HFF-Myc (cell line): ENCODE data around the gene ADGRF1.
"Not testable (repeated sequence)": the region's sequence is repeated elsewhere in the genome, so short reads cannot be mapped to it uniquely, and the experiment has no call there.

Experiments used
- DNase-seq: peaks from one replicate; pipeline ENCODE4 v3.0.0-alpha.2; 2011; ENCODE audit warnings: low read depth; ENCODE audit errors: extremely low read depth
- H3K4me3 ChIP-seq: replicated peaks from 2 replicates; pipeline ENCODE4 v1.5.1; 2011; ENCODE audit warnings: low read depth, mild to moderate bottlenecking, control low read depth, low read length
- CTCF ChIP-seq: IDR thresholded peaks from 2 replicates; pipeline ENCODE4 v1.5.1; 2012; ENCODE audit warnings: mild to moderate bottlenecking, low read depth, low read length, control low read depth; ENCODE audit errors: missing control alignments

The ADGRF1 gene

GRCh38 chr6:47061309-47062300, 19.5 kb upstream of the ADGRF1 start:
- no peak overlapping the region for H3K4me3 ChIP-seq
- DNase-seq: no peak
- TF ChIP-seq CTCF: no peak

DNA sequence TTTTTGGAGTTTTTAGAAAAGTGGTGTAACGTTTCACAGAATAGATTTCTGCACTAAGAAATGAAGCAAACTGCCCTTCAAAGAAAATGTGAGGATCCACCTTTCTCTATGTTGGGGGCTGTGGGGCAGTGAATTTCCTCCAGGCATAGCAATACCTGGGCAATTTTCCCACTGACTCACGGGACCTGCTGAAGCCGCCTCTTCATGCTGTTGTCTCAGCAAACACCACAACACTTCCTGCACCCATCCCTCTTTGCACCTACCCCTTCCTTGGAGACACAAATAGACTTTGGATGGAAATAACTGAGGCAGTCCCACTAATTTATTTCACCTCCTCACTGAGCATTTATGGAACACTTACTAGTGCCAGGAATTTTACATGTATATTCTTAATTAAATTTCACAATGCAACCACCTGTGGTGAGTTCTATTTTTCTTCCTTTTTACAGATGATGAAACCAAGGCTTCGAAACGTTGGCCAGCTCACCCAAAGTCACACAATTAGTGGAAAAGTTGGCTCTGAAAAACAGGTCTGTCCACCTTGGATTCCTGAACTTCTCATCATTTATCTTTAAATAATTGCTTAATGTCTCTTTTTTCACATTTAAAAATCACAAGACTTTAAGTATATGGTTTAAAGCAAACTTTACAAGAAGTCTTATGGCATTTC, 17.2 kb upstream of the ADGRF1 start:
- no peak for TF ChIP-seq CTCF
- no peak overlapping the region for H3K4me3 ChIP-seq
- DNase-seq: no peak

DNA sequence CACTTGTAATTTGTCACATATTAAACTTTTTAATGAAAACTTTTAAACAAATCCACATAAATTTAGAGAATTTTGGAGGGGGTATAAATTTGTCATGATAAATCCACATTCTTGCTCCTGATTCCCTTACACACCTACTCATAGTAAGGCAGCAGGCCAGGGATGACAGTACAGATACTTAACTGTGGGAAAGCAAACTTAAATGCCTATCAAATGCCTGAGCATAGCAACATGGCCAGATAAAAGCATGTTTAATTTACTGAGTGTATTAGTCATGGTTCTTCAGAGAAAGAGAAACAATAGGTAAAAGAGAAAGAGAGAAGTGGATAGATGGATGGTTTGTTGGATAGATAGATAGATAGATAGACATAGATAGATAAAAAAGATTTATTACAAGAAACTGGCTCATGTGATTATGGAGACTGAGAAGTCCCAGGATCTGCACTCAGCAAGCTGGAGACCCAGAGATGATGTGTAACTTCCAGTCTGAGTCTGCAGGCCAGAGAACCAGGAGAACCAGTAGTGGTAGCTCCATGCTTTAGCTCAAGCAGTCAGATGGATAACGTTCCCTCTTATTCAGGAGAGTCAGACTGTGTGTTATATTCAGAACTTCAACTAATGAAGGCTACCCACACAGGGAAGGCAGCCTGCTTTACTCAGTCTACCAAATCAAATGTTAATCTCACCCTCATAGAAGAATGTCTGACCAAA, 15.9 kb upstream of the ADGRF1 start:
- no peak for DNase-seq
- no peak for TF ChIP-seq CTCF
- H3K4me3 ChIP-seq: no peak overlapping the region

DNA sequence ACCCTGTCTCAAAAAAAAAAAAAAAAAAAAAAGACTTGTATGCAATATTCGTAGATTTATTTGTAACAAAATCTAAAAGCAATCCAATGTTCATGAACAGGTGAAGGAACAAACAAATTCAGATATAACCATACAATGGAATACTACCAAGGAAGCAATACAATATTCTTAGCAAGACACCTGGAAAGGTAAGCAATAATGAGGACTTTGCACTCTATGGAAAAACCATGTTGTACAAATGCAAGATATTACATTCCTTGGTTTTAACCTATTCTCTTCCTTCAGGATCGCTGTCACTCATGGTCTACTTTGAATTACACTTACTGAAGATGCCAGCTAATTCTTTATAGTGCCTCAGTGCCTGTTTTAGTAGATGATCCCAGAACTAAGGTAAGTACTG, 14.7 kb upstream of the ADGRF1 start:
- no peak for DNase-seq
- no peak overlapping the region for H3K4me3 ChIP-seq
- no peak for TF ChIP-seq CTCF

DNA sequence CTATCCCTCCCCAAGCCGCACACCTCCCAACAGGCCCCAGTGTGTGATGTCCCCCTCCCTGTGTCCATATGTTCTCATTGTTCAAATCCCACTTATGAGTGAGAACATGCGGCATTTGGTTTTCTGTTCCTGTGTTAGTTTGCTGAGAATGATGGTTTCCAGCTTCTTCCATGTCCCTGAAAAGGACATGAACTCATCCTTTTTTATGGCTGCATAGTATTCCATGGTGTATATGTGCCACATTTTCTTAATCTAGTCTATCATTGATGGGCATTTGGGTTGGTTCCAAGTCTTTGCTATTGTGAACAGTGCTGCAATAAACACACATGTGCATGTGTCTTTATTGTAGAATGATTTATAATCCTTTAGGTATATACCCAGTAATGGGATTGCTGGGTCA, 12.2 kb upstream of the ADGRF1 start:
- not testable (repeated sequence) for H3K4me3 ChIP-seq, DNase-seq

DNA sequence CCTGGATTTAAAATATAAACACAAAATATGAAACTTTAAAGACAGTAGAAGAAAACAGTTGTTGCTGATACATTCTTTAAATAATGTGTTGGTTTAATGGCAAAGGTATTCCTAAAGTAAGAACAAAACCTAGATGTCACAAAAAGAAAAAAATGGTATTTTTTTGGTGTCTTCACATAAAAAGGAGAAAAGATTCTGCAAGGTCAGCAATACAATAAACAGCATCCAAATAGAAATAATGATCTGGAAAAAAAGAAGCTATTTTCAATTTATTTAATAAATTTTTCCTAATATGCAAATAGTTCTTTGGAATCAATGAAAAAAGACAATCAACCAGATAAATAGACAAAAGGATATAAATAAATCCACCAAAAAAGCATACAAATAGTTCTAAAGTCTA, 6.5 kb upstream of the ADGRF1 start:
- no peak overlapping the region for H3K4me3 ChIP-seq
- TF ChIP-seq CTCF: no peak

More for the DNA sequence above, 6.5 kb upstream of the ADGRF1 start:
- no peak for DNase-seq
